NB4 (cell line): Measurements from ENCODE around the gene RNU6-7.

Source experiments
- DNase-seq: peaks from one replicate; pipeline ENCODE4 v3.0.0; 2010; ENCODE audit warnings: low read depth
- H3K4me3 ChIP-seq: one replicate; pipeline ENCODE4 v1.5.1; 2011; ENCODE audit warnings: mild to moderate bottlenecking, low read depth, low read length, moderate library complexity
- MYC ChIP-seq: IDR thresholded peaks from 2 replicates; pipeline ENCODE4 v1.6.1; 2011; ENCODE audit warnings: low read depth, low read length
- POLR2A ChIP-seq: IDR thresholded peaks from 2 replicates; pipeline ENCODE4 v1.6.1; 2011; ENCODE audit warnings: mild to moderate bottlenecking; ENCODE audit not compliant: insufficient read length; ENCODE audit errors: extremely low read depth
- TF ChIP-seq, protein P1 (sequence below): IDR thresholded peaks from 2 replicates; pipeline ENCODE4 v1.6.1; 2011; ENCODE audit warnings: low read depth, low read length
- TF ChIP-seq, protein P2 (sequence below): IDR thresholded peaks from one replicate; pipeline ENCODE4 v1.5.1; 2012; ENCODE audit warnings: low read depth, low read length

The RNU6-7 gene

DNA sequence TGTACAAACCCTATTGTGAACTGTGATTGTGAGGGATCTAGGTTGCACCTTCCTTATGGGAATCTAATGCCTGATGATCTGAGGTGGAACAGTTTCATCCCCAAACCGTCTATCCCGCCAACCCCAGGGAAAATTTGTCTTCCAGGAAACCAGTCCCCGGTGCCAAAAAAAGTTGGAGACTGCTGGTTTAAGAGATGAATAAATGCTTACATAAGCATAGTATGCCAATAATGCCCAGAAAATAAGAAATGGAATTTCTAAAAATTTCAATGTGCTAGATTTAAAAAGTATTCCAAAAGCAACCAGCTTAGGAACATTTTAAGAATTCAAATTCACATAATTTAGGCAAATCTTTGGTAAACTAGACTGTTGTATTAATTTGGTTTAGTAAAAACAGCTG is 6.6 kb downstream of the RNU6-7 start:
- H3K4me3 ChIP-seq: no peak overlapping the region
- TF ChIP-seq, protein P1, sequence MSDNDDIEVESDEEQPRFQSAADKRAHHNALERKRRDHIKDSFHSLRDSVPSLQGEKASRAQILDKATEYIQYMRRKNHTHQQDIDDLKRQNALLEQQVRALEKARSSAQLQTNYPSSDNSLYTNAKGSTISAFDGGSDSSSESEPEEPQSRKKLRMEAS: no peak
- TF ChIP-seq, protein P2, sequence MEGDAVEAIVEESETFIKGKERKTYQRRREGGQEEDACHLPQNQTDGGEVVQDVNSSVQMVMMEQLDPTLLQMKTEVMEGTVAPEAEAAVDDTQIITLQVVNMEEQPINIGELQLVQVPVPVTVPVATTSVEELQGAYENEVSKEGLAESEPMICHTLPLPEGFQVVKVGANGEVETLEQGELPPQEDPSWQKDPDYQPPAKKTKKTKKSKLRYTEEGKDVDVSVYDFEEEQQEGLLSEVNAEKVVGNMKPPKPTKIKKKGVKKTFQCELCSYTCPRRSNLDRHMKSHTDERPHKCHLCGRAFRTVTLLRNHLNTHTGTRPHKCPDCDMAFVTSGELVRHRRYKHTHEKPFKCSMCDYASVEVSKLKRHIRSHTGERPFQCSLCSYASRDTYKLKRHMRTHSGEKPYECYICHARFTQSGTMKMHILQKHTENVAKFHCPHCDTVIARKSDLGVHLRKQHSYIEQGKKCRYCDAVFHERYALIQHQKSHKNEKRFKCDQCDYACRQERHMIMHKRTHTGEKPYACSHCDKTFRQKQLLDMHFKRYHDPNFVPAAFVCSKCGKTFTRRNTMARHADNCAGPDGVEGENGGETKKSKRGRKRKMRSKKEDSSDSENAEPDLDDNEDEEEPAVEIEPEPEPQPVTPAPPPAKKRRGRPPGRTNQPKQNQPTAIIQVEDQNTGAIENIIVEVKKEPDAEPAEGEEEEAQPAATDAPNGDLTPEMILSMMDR: no peak
- TF ChIP-seq POLR2A (no peak), MYC (no peak)
- no peak for DNase-seq

DNA sequence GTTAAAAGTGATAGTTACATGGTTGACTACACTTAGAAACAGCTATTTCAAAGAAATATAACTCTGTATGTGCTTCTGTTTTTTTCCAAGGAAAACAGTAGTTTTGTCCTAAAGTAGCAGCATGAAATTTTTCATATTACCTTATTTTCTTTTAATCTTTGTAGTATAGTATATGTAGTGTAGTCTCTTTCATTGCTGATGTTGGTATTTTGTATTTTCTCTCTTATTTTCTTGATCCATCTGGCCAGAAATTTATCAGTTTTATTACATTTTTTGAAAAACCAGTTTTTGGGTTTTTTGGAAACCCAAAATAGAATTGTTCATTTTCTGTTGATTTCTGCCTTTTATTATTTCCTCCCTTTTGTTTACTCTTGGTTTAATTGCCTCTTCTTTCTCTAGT is 7.6 kb downstream of the RNU6-7 start:
- H3K4me3 ChIP-seq: no peak overlapping the region
- DNase-seq: no peak
- TF ChIP-seq, protein P1: no peak
- TF ChIP-seq MYC: no peak
- TF ChIP-seq POLR2A: no peak
- TF ChIP-seq, protein P2: no peak

DNA sequence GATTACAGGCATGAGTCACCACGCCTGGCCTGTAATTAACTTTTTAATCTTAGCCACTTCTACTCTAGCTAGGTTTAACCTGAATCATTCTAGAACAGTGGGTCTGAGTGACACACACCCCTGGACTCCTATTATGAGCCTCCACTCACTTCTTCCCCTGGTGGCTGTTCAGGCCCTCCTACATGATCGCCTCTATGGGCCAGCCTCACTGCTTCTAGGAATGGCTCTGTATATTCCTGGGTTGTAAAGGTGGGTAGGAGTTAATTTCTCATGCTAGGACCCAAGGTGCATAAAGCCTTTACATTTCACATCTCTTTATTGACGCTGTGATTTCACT is 9.2 kb downstream of the RNU6-7 start:
- no peak for DNase-seq
- TF ChIP-seq POLR2A: no peak
- TF ChIP-seq, protein P2: no peak
- TF ChIP-seq, protein P1: no peak
- TF ChIP-seq MYC: no peak
- no peak overlapping the region for H3K4me3 ChIP-seq

DNA sequence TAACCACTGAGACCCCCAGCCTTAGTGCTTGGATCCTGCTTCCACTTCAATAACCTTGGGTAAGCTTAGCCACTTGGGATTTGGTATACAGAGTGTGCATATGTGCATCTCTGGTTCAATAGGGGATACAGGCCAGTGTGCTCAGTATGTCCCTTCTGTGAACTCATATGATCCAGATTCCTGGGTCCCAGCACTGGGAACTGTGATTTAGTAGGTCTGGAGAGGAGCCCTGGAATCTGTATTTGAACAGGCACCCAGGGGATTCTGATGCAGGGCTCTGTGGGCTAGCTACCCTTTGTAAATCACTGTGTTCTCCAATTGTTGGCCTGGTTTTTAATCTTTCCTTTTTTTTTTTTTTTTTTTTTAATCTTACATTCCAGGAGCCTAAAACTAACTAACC is 11.0 kb downstream of the RNU6-7 start:
- H3K4me3 ChIP-seq: no peak overlapping the region
- DNase-seq: no peak
- TF ChIP-seq POLR2A: no peak
- TF ChIP-seq, protein P2: no peak
- TF ChIP-seq, protein P1: no peak
- no peak for TF ChIP-seq MYC

DNA sequence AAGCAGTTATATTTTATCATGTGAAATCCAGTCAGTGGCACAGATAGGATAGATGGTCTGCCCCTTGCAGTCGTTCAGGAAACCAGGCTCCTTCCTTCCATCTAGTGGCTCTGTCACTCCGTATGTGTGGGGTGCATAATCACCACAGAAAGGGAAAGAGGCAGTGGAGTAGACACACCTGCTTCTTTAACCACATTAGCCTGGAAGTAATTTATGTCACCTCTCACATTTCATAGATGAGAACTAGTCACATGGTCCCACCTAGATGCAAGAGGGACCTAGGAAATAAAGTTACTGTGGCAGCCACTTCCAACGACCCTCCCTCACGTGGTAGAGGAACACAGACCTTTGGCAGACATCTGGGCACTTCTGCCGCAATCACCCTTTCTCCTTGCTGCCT is 15.5 kb downstream of the RNU6-7 start:
- H3K4me3 ChIP-seq: no peak overlapping the region
- DNase-seq: no peak
- TF ChIP-seq, protein P1: no peak
- no peak for TF ChIP-seq MYC
- TF ChIP-seq, protein P2: no peak
- TF ChIP-seq POLR2A: no peak
